ENCODE results near the gene SETD4. TPM values are rescaled to one million over a fixed set of nuclear protein-coding genes. Genes with fewer than 3 reads are reported as not detected.
A peak's percentile ranks its signal among the peaks of the same experiment; 100 is the strongest.

SETD4 gene
- total and polyA plus RNA-seq, 4 experiments from 2014 or later = 7.1 to 31.0 (median 20.3) TPM

DNA sequence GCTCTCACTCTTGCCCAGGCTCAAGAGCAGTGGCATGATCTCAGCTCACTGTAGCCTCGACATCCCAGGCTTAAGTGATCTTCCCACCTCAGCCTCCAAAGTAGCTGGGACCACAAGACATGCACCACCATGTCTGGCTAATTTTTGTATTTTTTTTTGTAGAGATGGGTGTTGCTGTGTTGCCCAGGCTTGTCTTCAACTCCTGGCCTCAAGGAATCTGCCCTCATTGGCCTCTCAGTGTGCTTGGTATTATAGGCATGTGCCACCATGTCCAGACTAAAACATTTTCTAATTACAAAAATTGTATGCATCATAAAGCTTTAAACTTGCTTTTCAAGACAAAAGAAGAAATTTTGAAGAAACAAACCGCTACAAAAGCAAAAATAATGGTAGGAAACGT, 29.6 kb upstream of the SETD4 start:
- no peak overlapping the region for H3K27ac Mint-ChIP-seq
- H3K36me3 ChIP-seq (ENCODE audit: insufficient read depth, low read length) = no peaks in the 10 kb centered on the region
- peaks cover 5 to 7% of the 10 kb centered on the region in 2 donors for H3K36me3 Mint-ChIP-seq
- POLR2A ChIA-PET (ENCODE audit: partially characterized antibody) = interaction anchor here (0.6 kb wide), 1 partner anchor 1566 kb away, joined by 3 read pairs; no protein-coding TSS in a partner anchor
- H3K4me3 ChIP-seq (ENCODE audit: low read length in 2 of 2) = no peak overlapping the region
- no peaks in the 10 kb centered on the region for H3K27me3 Mint-ChIP-seq
- peaks cover 0 to 19% (median 14%) of the 10 kb centered on the region in 8 donors for H3K9me3 Mint-ChIP-seq
- H3K27ac ChIP-seq (ENCODE audit: low read depth, low read length) = no peak overlapping the region
- H3K9me3 ChIP-seq (ENCODE audit: control insufficient read depth in 1 of 2, low read length in 2 of 2) = peaks cover 0 to 16% of the 10 kb centered on the region in 2 donors
- H3K4me3 Mint-ChIP-seq = no peak overlapping the region
- H3K27me3 ChIP-seq (ENCODE audit: insufficient read depth, low read length) = no peaks in the 10 kb centered on the region
- CTCF ChIA-PET (ENCODE audit: partially characterized antibody) = no interaction called here
- DNase-seq = no peak
- intact Hi-C loops (cut with micrococcal nuclease) = no loop called here
- H3K4me1 Mint-ChIP-seq = peaks cover 0 to 8% (median 6%) of the 10 kb centered on the region in 4 donors
- H3K4me1 ChIP-seq (ENCODE audit: insufficient read depth, low read length) = no peaks in the 10 kb centered on the region

DNA sequence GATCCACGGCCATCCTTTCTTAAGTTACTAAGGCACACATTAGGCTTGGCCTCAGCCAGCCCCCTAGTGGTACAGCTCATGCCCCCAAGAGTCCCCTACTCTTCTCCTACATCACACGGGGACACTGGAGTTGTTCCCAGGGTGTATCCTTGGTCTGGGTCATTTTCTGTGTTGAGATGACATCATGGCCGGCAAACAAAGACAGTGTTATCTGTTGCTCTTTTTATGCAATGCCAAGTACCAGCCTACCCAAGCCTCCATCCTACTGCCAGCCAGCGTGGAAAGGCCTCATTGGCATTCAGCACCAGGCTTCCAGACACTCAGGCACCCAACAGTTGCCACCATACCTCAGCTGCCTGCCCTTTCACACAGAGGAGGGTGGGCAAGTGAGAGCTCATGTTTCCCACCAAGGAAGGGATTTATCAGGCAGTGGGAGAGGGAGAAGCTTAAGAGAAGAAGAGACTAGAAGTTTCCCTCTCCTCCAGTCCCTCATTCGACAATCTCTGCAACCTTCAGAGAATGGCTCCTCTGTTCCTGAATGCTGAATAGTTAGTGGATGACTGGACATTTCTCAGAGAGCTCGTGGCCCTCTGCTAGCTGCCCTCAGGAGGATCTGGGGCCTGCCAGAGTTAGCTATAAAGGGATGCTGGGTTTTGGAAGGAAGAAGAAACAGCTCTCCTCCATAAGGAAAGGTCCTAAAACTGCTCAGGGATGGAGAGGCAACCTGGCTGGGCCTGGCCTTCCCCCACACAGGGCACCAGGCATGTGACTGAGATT, 27.2 kb upstream of the SETD4 start:
- ChIA-PET POLR2A (ENCODE audit: partially characterized antibody) (interaction anchor here (0.8 kb wide), 1 partner anchor 26 kb away, joined by 3 read pairs; no protein-coding TSS in a partner anchor), CTCF (ENCODE audit: partially characterized antibody) (interaction anchor here (2.4 kb wide), 1 partner anchor 25 kb away, joined by 6 read pairs; no protein-coding TSS in a partner anchor)
- Histone ChIP-seq H3K4me3 (ENCODE audit: low read length in 2 of 2) (no peak overlapping the region), H3K27ac (ENCODE audit: low read depth, low read length) (no peak overlapping the region), H3K36me3 (ENCODE audit: insufficient read depth, low read length) (no peaks in the 10 kb centered on the region), H3K4me1 (ENCODE audit: insufficient read depth, low read length) (no peaks in the 10 kb centered on the region), H3K27me3 (ENCODE audit: insufficient read depth, low read length) (no peaks in the 10 kb centered on the region), H3K9me3 (ENCODE audit: control insufficient read depth in 1 of 2, low read length in 2 of 2) (peaks cover 0 to under 1% of the 10 kb centered on the region in 2 donors)
- intact Hi-C loops (cut with micrococcal nuclease) = no loop called here
- H3K4me3 Mint-ChIP-seq = no peak overlapping the region
- peaks cover 0 to 8% (median 6%) of the 10 kb centered on the region in 4 donors for H3K4me1 Mint-ChIP-seq
- H3K9me3 Mint-ChIP-seq = peaks cover 0 to 2% (median 0%) of the 10 kb centered on the region in 8 donors
- no peak overlapping the region for H3K27ac Mint-ChIP-seq
- H3K27me3 Mint-ChIP-seq = no peaks in the 10 kb centered on the region
- no peaks in the 10 kb centered on the region for H3K36me3 Mint-ChIP-seq
- no peak for DNase-seq

DNA sequence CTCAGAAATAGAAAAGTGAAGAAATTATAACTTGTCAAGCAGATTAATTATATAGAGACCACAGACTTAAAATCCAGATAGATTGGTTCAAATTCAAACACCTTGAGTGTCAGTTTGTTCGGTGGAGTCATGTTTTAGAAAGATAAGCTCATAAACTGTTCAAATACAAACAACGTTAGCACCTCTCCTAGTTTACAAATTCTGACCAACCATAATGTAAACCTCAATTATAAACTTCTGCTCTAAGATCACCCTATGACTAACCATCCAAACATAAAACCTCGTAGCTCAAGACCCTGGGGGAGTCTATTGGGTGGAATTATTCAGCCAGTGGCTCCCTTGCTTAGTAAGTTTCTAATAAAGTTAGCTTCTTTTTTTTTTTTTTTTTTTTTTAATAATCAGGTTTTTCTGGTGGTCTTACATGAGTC, 21.9 kb upstream of the SETD4 start:
- Histone ChIP-seq H3K4me1 (ENCODE audit: insufficient read depth, low read length) (peaks cover 17% of the 10 kb centered on the region), H3K27ac (ENCODE audit: low read depth, low read length) (no peak overlapping the region), H3K9me3 (ENCODE audit: control insufficient read depth in 1 of 2, low read length in 2 of 2) (no peaks in the 10 kb centered on the region), H3K4me3 (ENCODE audit: low read length in 2 of 2) (no peak overlapping the region), H3K27me3 (ENCODE audit: insufficient read depth, low read length) (no peaks in the 10 kb centered on the region), H3K36me3 (ENCODE audit: insufficient read depth, low read length) (no peaks in the 10 kb centered on the region)
- ChIA-PET POLR2A (ENCODE audit: partially characterized antibody) (interaction anchor here (1.1 to 1.2 kb wide), 2 partner anchors 27 to 28 kb away, joined by 3 read pairs; no protein-coding TSS in a partner anchor), CTCF (ENCODE audit: partially characterized antibody) (interaction anchor here (0.7 to 1.8 kb wide), 4 partner anchors 21 to 38 kb away, joined by 3 to 5 read pairs (median 4); partner anchors contain the start of gene SETD4)
- no peak for DNase-seq
- H3K4me3 Mint-ChIP-seq = no peak overlapping the region
- intact Hi-C loops (cut with micrococcal nuclease) = no loop called here
- no peaks in the 10 kb centered on the region for H3K27me3 Mint-ChIP-seq
- H3K9me3 Mint-ChIP-seq = peaks cover 0 to 3% (median 0%) of the 10 kb centered on the region in 8 donors
- no peaks in the 10 kb centered on the region for H3K36me3 Mint-ChIP-seq
- H3K27ac Mint-ChIP-seq = no peak overlapping the region
- H3K4me1 Mint-ChIP-seq = peaks cover 16 to 26% (median 19%) of the 10 kb centered on the region in 4 donors

DNA sequence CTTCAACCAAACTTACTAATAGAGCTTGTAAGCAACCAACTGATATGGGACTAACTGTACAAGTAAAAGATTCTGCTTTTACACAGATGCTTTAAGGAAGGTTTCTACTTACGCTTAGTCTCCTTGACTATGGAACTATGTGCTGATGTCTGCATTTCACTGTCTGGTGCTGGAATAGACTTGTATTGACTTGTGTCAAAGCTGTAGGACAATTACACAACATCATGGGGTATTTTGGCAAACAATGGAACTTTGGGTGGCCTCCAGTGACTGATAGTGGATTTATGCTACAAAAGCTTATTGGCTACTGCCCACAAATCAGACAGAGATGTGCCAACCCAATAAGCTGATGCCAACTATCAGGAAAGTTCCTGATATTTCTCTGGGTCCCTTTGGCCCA, 20.1 kb upstream of the SETD4 start:
- CTCF ChIA-PET (ENCODE audit: partially characterized antibody) = no interaction called here
- H3K27me3 ChIP-seq (ENCODE audit: insufficient read depth, low read length) = no peaks in the 10 kb centered on the region
- H3K27ac ChIP-seq (ENCODE audit: low read depth, low read length) = no peak overlapping the region
- Mint-ChIP-seq H3K4me1 (peaks cover 11 to 28% (median 21%) of the 10 kb centered on the region in 4 donors), H3K4me3 (no peak overlapping the region), H3K9me3 (peaks cover 0 to 3% (median 0%) of the 10 kb centered on the region in 8 donors), H3K27me3 (no peaks in the 10 kb centered on the region), H3K27ac (no peak overlapping the region), H3K36me3 (no peaks in the 10 kb centered on the region)
- no peak for DNase-seq
- no peaks in the 10 kb centered on the region for H3K36me3 ChIP-seq (ENCODE audit: insufficient read depth, low read length)
- intact Hi-C loops (cut with micrococcal nuclease) = no loop called here
- POLR2A ChIA-PET (ENCODE audit: partially characterized antibody) = interaction anchor here (2.3 to 3.7 kb wide), 2 partner anchors 10 to 20 kb away, joined by 13 to 19 read pairs; partner anchors contain the start of genes CBR1 and SETD4
- H3K9me3 ChIP-seq (ENCODE audit: control insufficient read depth in 1 of 2, low read length in 2 of 2) = no peaks in the 10 kb centered on the region
- no peak overlapping the region for H3K4me3 ChIP-seq (ENCODE audit: low read length in 2 of 2)
- H3K4me1 ChIP-seq (ENCODE audit: insufficient read depth, low read length) = peaks cover 17% of the 10 kb centered on the region

DNA sequence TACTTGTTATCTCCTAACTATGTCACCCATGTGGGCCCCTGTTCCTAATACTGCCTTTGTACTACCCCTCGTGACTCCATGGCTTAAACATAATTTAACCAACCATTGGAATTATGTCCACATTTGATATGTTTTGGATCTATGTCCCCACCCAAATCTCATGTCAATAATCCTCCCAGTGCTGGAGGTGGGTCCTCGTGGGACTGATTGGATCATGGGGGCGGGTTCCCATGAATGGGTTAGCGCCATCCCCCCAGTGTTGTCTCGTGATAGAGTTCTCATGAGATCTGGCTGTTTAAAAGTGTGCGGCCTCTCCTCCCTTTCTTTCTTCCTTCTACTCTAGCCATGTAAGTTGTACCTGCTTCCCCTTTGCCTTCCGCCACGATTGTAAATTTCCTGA, 19.3 kb upstream of the SETD4 start:
- Histone ChIP-seq H3K9me3 (ENCODE audit: control insufficient read depth in 1 of 2, low read length in 2 of 2) (no peaks in the 10 kb centered on the region), H3K36me3 (ENCODE audit: insufficient read depth, low read length) (no peaks in the 10 kb centered on the region), H3K4me1 (ENCODE audit: insufficient read depth, low read length) (peaks cover 17% of the 10 kb centered on the region), H3K27me3 (ENCODE audit: insufficient read depth, low read length) (no peaks in the 10 kb centered on the region), H3K4me3 (ENCODE audit: low read length in 2 of 2) (peak overlapping the region in 1 of 2 donors; percentile 50), H3K27ac (ENCODE audit: low read depth, low read length) (no peak overlapping the region)
- Mint-ChIP-seq H3K36me3 (no peaks in the 10 kb centered on the region), H3K27me3 (no peaks in the 10 kb centered on the region), H3K4me1 (peaks cover 11 to 28% (median 21%) of the 10 kb centered on the region in 4 donors), H3K9me3 (peaks cover 0 to 3% (median 0%) of the 10 kb centered on the region in 8 donors), H3K27ac (peak overlapping the region in 6 of 7 donors; percentile 32 to 95 (median 92)), H3K4me3 (peak overlapping the region in 7 of 8 donors; percentile 4 to 90 (median 85))
- POLR2A ChIA-PET (ENCODE audit: partially characterized antibody) = interaction anchor here (1.5 to 3.7 kb wide), 3 partner anchors 10 to 34 kb away, joined by 6 to 19 read pairs (median 13); partner anchors contain the start of genes CBR1 and SETD4
- CTCF ChIA-PET (ENCODE audit: partially characterized antibody) = interaction anchor here (1.1 to 2.4 kb wide), 3 partner anchors 9 to 46 kb away, joined by 3 to 6 read pairs (median 6); partner anchors contain the start of gene CBR1
- no peak for DNase-seq
- intact Hi-C loops (cut with micrococcal nuclease) = no loop called here

DNA sequence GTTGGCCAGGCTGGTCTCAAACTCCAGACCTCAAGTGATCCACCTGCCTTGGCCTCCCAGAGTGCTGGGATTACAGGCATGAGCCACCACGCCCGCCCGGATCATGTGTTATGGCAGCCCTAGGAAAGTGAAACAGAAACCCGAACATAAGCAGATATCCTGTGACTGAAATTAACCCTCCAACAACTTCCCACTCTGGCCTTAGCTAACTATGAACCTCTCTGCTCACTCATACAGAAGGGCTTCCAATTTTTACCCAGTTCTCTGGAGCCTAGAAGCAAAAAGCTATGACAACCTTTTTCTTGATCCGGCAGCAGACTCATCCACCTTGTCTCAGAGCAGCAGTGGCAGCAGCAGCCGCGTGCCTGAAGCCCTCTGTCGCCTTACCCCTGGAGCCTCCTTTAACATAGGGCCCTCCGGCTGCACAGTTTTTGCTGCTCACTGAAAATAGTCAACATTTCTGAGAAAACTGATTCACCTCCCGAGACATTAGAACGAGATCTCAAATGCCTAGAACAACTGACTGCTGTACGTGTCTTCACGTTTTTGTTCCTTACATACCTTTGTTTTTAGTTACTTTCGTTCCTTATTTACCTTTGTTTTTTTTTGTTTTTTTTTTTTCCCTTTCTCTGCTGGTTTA, 18.8 kb upstream of the SETD4 start:
- H3K36me3 Mint-ChIP-seq = no peaks in the 10 kb centered on the region
- Histone ChIP-seq H3K27ac (ENCODE audit: low read depth, low read length) (peak overlapping the region; percentile 40), H3K27me3 (ENCODE audit: insufficient read depth, low read length) (no peaks in the 10 kb centered on the region), H3K4me3 (ENCODE audit: low read length in 2 of 2) (peak overlapping the region in 1 of 2 donors; percentile 50), H3K36me3 (ENCODE audit: insufficient read depth, low read length) (no peaks in the 10 kb centered on the region), H3K9me3 (ENCODE audit: control insufficient read depth in 1 of 2, low read length in 2 of 2) (no peaks in the 10 kb centered on the region), H3K4me1 (ENCODE audit: insufficient read depth, low read length) (peaks cover 17% of the 10 kb centered on the region)
- ChIA-PET CTCF (ENCODE audit: partially characterized antibody) (interaction anchor here (1.1 to 2.4 kb wide), 4 partner anchors 9 to 46 kb away, joined by 3 to 6 read pairs (median 6); partner anchors contain the start of gene CBR1), POLR2A (ENCODE audit: partially characterized antibody) (interaction anchor here (1.5 to 3.7 kb wide), 3 partner anchors 9 to 34 kb away, joined by 6 to 19 read pairs (median 13); partner anchors contain the start of genes CBR1 and SETD4)
- peaks cover 11 to 28% (median 21%) of the 10 kb centered on the region in 4 donors for H3K4me1 Mint-ChIP-seq
- peak in 4 of 5 donors; percentile 42 to 56 (median 52) for DNase-seq
- no peaks in the 10 kb centered on the region for H3K27me3 Mint-ChIP-seq
- intact Hi-C loops (cut with micrococcal nuclease) = no loop called here
- peaks cover 0 to 3% (median 0%) of the 10 kb centered on the region in 8 donors for H3K9me3 Mint-ChIP-seq
- H3K27ac Mint-ChIP-seq = peak overlapping the region; percentile 32 to 95 (median 92)
- peak overlapping the region; percentile 21 to 90 (median 82) for H3K4me3 Mint-ChIP-seq
